Measurements from ENCODE around the gene TRIM37.
A peak's percentile ranks its signal among the peaks of the same experiment; 100 is the strongest.

The TRIM37 gene

GRCh38 chr17:59093702-59094231, 12.9 kb downstream of the TRIM37 start (continued):
- TF ChIP-seq PRDM2 (tag by site-specific recombination; IDR thresholded peaks at IDR 0.05; ENCODE audit: borderline replicate concordance) (no peak), ZNF10 (tag by site-specific recombination; IDR thresholded peaks at IDR 0.05) (no peak), HOXD13 (CRISPR knock-in tag; IDR thresholded peaks at IDR 0.05; ENCODE audit: borderline replicate concordance) (peak; percentile 80; the same call in 1 of the 2 replicates), MZF1 (tag by site-specific recombination; IDR thresholded peaks at IDR 0.05; ENCODE audit: borderline replicate concordance) (peak; percentile 47; the same call in 1 of the 2 replicates), ZNF248 (tag by site-specific recombination; IDR thresholded peaks at IDR 0.05) (no peak), ELK4 (IDR thresholded peaks at IDR 0.05; ENCODE audit: borderline replicate concordance, low read depth, low read length) (no peak), ZSCAN23 (tag by site-specific recombination; IDR thresholded peaks at IDR 0.05) (no peak), ZNF785 (tag by site-specific recombination; IDR thresholded peaks at IDR 0.05) (no peak), ZFHX2 (tag by site-specific recombination; conservative IDR thresholded peaks at IDR 0.05) (no peak), ZNF16 (tag by site-specific recombination; IDR thresholded peaks at IDR 0.05; ENCODE audit: low read depth) (no peak), ZNF837 (tag by site-specific recombination; IDR thresholded peaks at IDR 0.05) (no peak), ZBTB21 (tag by site-specific recombination; IDR thresholded peaks at IDR 0.05) (no peak), SCRT1 (tag by site-specific recombination; IDR thresholded peaks at IDR 0.05; ENCODE audit: borderline replicate concordance) (no peak), ZNF423 (tag by site-specific recombination; IDR thresholded peaks at IDR 0.05) (no peak), ZNF266 (tag by site-specific recombination; IDR thresholded peaks at IDR 0.05; ENCODE audit: low read depth) (no peak), ZNF777 (tag by site-specific recombination; IDR thresholded peaks at IDR 0.05; ENCODE audit: borderline replicate concordance) (no peak), ZNF571 (tag by site-specific recombination; IDR thresholded peaks at IDR 0.05) (no peak), ZNF561 (tag by site-specific recombination; IDR thresholded peaks at IDR 0.05; ENCODE audit: borderline replicate concordance) (0 out of 2 replicates have a peak, but pooled peaks have one; percentile 45), ZBTB7A (tag by site-specific recombination; IDR thresholded peaks at IDR 0.05; ENCODE audit: low read depth) (no peak), ZNF529 (tag by site-specific recombination; IDR thresholded peaks at IDR 0.05; ENCODE audit: insufficient replicate concordance) (no peak), ZEB2 (tag by site-specific recombination; IDR thresholded peaks at IDR 0.05) (peak; percentile 91), ZNF37A (tag by site-specific recombination; IDR thresholded peaks at IDR 0.05) (no peak), ZNF776 (tag by site-specific recombination; IDR thresholded peaks at IDR 0.05; ENCODE audit: borderline replicate concordance) (no peak), ZNF654 (tag by site-specific recombination; IDR thresholded peaks at IDR 0.05; ENCODE audit: low read depth) (no peak), ZNF548 (tag by site-specific recombination; IDR thresholded peaks at IDR 0.05) (no peak), YY2 (tag by site-specific recombination; IDR thresholded peaks at IDR 0.05) (no peak), ZNF133 (tag by site-specific recombination; IDR thresholded peaks at IDR 0.05) (no peak), INSM2 (tag by site-specific recombination; IDR thresholded peaks at IDR 0.05) (peak; percentile 72; the same call in 1 of the 2 replicates), ZNF747 (tag by site-specific recombination; IDR thresholded peaks at IDR 0.05) (no peak), ZBTB1 (tag by site-specific recombination; IDR thresholded peaks at IDR 0.05) (no peak), FEZF1 (tag by site-specific recombination; IDR thresholded peaks at IDR 0.05) (peak; percentile 90), ZNF148 (tag by site-specific recombination; IDR thresholded peaks at IDR 0.05; ENCODE audit: borderline replicate concordance) (no peak)
